Right atrium auricular region (tissue), 2 donors: ENCODE measurements around the gene ACSL3. TPM values are rescaled to one million over a fixed set of nuclear protein-coding genes. Genes with fewer than 3 reads are reported as not detected.

Source experiments
- DNase-seq: peaks from one replicate; pipeline ENCODE4 v3.0.0-alpha.2; 2019; ENCODE audit warnings: low spot score
- H3K27ac ChIP-seq, 2 donors: fragments of 200-600 bp; sonication (generic); 1 replicate in 1 of 2; 2 replicates in 1 of 2; pipeline ENCODE4 v1.5.1; 2016 to 2019
- H3K27me3 ChIP-seq, 2 donors: fragments of 200-600 bp; sonication (generic); one replicate each; pipeline versions ENCODE4 v1.5.1 to v1.6.0; 2017 to 2019
- H3K36me3 ChIP-seq: fragments of 200-600 bp; sonication (generic); one replicate; pipeline ENCODE4 v1.5.1; 2016
- H3K4me1 ChIP-seq, 2 donors: fragments of 200-600 bp; sonication (generic); one replicate each; pipeline versions ENCODE4 v1.5.1 to v1.6.0; 2017 to 2019
- H3K4me3 ChIP-seq, 2 donors: fragments of 200-600 bp; sonication (generic); 1 replicate in 1 of 2; 2 replicates in 1 of 2; pipeline ENCODE4 v1.5.1; 2017 to 2019; ENCODE audit warnings: mild to moderate bottlenecking in 1 of 2, moderate library complexity in 1 of 2
- H3K9me3 ChIP-seq, 2 donors: fragments of 200-600 bp; sonication (generic); one replicate each; pipeline ENCODE4 v1.5.1; 2019
- total RNA-seq, 2 donors: library from RNA; depleted of rRNA; stranded (reverse); fragments of >200 nt; gene quantifications; one replicate each; pipeline ENCODE4 v1.1.0, GENCODE V29; 2016
- TF ChIP-seq, protein P1 (sequence below), 2 donors: fragments of 200-600 bp; sonication (generic); IDR thresholded peaks; one replicate each; pipeline ENCODE4 v1.5.1; 2019; ENCODE audit warnings: antibody characterized with exemption in 2 of 2

ACSL3 gene
- total RNA-seq, 2 donors from 2014 or later = 29.0 to 35.7 TPM

GRCh38 chr2:222875482-222875881, 14.6 kb downstream of the ACSL3 start:
- no peaks in the 10 kb centered on the region for H3K9me3 ChIP-seq
- H3K27me3 ChIP-seq = no peaks in the 10 kb centered on the region
- no peaks in the 10 kb centered on the region for H3K36me3 ChIP-seq
- TF ChIP-seq, protein P1, sequence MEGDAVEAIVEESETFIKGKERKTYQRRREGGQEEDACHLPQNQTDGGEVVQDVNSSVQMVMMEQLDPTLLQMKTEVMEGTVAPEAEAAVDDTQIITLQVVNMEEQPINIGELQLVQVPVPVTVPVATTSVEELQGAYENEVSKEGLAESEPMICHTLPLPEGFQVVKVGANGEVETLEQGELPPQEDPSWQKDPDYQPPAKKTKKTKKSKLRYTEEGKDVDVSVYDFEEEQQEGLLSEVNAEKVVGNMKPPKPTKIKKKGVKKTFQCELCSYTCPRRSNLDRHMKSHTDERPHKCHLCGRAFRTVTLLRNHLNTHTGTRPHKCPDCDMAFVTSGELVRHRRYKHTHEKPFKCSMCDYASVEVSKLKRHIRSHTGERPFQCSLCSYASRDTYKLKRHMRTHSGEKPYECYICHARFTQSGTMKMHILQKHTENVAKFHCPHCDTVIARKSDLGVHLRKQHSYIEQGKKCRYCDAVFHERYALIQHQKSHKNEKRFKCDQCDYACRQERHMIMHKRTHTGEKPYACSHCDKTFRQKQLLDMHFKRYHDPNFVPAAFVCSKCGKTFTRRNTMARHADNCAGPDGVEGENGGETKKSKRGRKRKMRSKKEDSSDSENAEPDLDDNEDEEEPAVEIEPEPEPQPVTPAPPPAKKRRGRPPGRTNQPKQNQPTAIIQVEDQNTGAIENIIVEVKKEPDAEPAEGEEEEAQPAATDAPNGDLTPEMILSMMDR (IDR thresholded peaks at IDR 0.05) = no peak
- no peak overlapping the region for H3K27ac ChIP-seq
- no peak for DNase-seq
- H3K4me1 ChIP-seq = peaks cover 0 to 36% of the 10 kb centered on the region in 2 donors
- no peak overlapping the region for H3K4me3 ChIP-seq

- DNase-seq = no peak
Observed at GRCh38 chr2:222876947-222877346, 16.1 kb downstream of the ACSL3 start.

DNA sequence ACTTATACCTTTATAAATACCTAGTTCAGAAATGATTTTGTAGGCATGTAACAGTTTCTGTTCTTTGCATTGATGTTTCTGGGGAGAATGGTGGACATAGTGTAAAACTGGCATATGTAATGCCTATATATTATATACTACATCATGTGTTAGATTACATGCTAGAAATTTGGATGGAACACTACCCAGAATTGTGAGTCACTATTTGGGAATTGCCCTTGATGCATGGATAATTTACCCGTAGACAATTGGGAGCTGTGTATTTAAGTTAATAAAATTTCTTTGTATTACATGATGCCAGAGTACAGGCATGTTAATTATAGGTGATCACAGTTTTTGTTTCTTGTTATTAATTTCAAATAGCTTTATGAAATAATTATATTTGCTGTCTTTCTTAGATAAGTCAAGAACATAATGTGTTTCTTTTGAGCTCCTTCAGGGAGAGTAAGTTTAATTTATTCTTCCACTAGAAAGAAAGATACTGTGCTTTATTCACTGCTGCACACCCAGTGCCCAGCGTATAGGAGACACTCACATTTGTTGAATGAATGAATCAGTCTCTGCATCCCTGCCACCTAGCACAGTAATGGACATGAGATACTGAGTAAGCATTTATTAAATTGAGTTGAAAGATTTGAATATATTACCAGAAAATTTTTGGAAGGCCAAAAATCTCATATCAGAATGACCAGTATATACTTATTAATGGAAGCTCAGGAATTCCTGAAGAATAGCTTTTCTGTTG, 16.9 kb downstream of the ACSL3 start:
- DNase-seq = no peak
- Histone ChIP-seq H3K9me3 (no peaks in the 10 kb centered on the region), H3K27me3 (no peaks in the 10 kb centered on the region), H3K4me1 (peaks cover 0 to 25% of the 10 kb centered on the region in 2 donors), H3K4me3 (no peak overlapping the region), H3K36me3 (no peaks in the 10 kb centered on the region), H3K27ac (no peak overlapping the region)
- TF ChIP-seq, protein P1 (IDR thresholded peaks at IDR 0.05) = no peak

More at GRCh38 chr2:222876947-222877346, 16.1 kb downstream of the ACSL3 start:
- no peaks in the 10 kb centered on the region for H3K9me3 ChIP-seq
- H3K4me1 ChIP-seq = peaks cover 0 to 28% of the 10 kb centered on the region in 2 donors
- H3K4me3 ChIP-seq = no peak overlapping the region
- H3K36me3 ChIP-seq = no peaks in the 10 kb centered on the region
- no peak overlapping the region for H3K27ac ChIP-seq
- no peaks in the 10 kb centered on the region for H3K27me3 ChIP-seq
- TF ChIP-seq, protein P1 (IDR thresholded peaks at IDR 0.05) = no peak

DNA sequence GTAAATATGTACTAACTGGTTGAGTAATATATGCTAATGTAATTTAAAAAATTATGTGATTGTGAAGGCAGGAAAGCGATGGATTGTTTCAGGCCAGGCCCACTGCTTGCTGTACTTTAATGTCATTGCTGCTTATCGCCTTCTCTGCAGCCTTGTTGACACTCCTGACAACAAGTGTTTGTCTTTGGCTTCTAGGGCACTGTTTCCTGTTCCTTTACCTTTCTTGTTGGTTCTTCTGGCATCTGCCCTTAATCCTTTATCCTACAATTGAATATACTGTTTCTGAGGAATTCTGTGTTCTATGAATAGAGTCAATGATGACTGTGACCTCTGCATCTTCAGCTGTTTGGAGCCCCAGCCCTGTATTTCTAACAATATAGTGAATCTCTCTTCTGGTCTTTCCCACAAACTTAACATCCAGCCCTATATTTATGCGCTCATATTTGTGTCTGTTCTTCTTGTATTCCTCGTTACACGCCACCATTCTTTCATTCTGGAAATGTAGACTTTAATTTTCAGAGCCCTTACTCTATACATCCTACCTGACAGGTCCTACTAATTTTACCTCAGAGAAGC, 17.6 kb downstream of the ACSL3 start:
- no peaks in the 10 kb centered on the region for H3K9me3 ChIP-seq
- peaks cover 0 to 29% of the 10 kb centered on the region in 2 donors for H3K4me1 ChIP-seq
- TF ChIP-seq, protein P1 (IDR thresholded peaks at IDR 0.05) = no peak
- H3K36me3 ChIP-seq = no peaks in the 10 kb centered on the region
- no peak overlapping the region for H3K4me3 ChIP-seq
- no peak for DNase-seq
- H3K27ac ChIP-seq = no peak overlapping the region
- no peaks in the 10 kb centered on the region for H3K27me3 ChIP-seq

DNA sequence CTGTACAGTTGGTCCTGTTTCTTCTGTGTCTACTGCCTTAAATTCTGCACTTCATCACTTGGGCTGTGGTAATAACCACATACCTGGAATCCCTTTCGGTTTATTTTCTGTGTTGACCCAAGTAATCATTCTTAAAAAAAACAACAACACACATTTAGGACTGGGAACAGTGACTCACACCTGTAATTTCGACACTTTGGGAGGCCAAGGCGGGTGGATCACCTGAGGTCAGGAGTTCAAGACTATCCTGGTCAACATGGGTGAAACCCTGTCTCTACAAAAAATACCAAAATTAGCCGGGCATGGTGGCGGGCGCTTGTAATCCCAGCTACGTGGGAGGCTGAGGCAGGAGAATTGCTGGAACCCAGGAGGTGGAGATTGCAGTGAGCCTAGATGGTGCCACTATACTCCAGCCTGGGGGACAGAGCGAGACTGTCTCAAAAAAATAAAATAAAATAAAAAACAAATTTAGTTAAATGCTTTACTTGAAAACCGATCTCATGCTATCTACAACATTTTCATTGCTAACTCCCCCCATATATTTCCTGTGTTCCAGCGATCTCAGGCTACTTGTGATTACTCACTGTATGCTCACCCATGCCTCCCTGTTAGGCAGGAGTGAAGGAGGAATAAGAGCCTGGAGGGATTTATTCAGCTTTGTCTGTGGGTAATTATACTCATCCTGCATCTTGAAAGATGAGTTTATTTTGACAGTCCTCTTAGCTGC, 18.2 kb downstream of the ACSL3 start:
- TF ChIP-seq, protein P1 (IDR thresholded peaks at IDR 0.05) = no peak
- H3K4me1 ChIP-seq = peaks cover 0 to 35% of the 10 kb centered on the region in 2 donors
- H3K27ac ChIP-seq = no peak overlapping the region
- no peaks in the 10 kb centered on the region for H3K9me3 ChIP-seq
- no peak overlapping the region for H3K4me3 ChIP-seq
- DNase-seq = no peak
- no peaks in the 10 kb centered on the region for H3K36me3 ChIP-seq
- H3K27me3 ChIP-seq = no peaks in the 10 kb centered on the region
